Small intestine (tissue), 7 donors: ENCODE data around the gene ITSN1. TPM values are rescaled to one million over a fixed set of nuclear protein-coding genes. Genes with fewer than 3 reads are reported as not detected.

Source experiments
- DNase-seq, 2 donors: peaks; one replicate each; pipeline versions ENCODE4 v3.0.0 to v3.0.0-alpha.2; 2013
- FAIRE-seq: peaks from 2 replicates; lab custom pipeline; 2012; peaks lifted over from hg19 to GRCh38; lab: Jason Lieb, UNC
- H3K27ac ChIP-seq, 3 donors: one replicate each; pipeline ENCODE4 v1.5.1; 2013; ENCODE audit warnings: low read length in 2 of 3, mild to moderate bottlenecking in 2 of 3, control low read depth in 1 of 3, inconsistent platforms in 1 of 3, low read depth in 1 of 3, moderate library complexity in 1 of 3
- H3K27me3 ChIP-seq, 3 donors: one replicate each; pipeline ENCODE4 v1.6.1; 2013; ENCODE audit warnings: low read length in 3 of 3, inconsistent platforms in 1 of 3; ENCODE audit not compliant: control insufficient read depth in 3 of 3, insufficient read depth in 3 of 3
- H3K36me3 ChIP-seq, 3 donors: one replicate each; pipeline ENCODE4 v1.6.1; 2013; ENCODE audit warnings: low read length in 3 of 3, inconsistent platforms in 1 of 3, low read depth in 1 of 3, mild to moderate bottlenecking in 1 of 3, moderate library complexity in 1 of 3; ENCODE audit not compliant: control insufficient read depth in 3 of 3, insufficient read depth in 2 of 3
- H3K4me1 ChIP-seq, 3 donors: one replicate each; pipeline ENCODE4 v1.6.1; 2013; ENCODE audit warnings: low read length in 2 of 3, inconsistent platforms in 1 of 3, low read depth in 1 of 3, mild to moderate bottlenecking in 1 of 3, moderate library complexity in 1 of 3; ENCODE audit not compliant: control insufficient read depth in 3 of 3, insufficient read depth in 2 of 3
- H3K4me3 ChIP-seq, 3 donors: one replicate each; pipeline ENCODE4 v1.5.1; 2013; ENCODE audit warnings: low read length in 3 of 3, control low read depth in 1 of 3, inconsistent platforms in 1 of 3, low read depth in 1 of 3, mild to moderate bottlenecking in 1 of 3, moderate library complexity in 1 of 3
- H3K9me3 ChIP-seq, 2 donors: one replicate each; pipeline ENCODE4 v1.6.1; 2013; ENCODE audit warnings: low read depth in 1 of 2, low read length in 1 of 2; ENCODE audit not compliant: control insufficient read depth in 2 of 2, insufficient read depth in 1 of 2
- WGBS, 3 donors: extraction: QIAGEN DNeasy Blood & Tissue Kit; methylation state at CpG; one replicate each; pipeline ENCODE4 v1.1.7; 2013; 5-methylcytosine and 5-hydroxymethylcytosine counted together
- polyA plus RNA-seq, 4 donors: library from polyadenylated mRNA; stranded (reverse) in 3 of 4; unstranded in 1 of 4; fragments of 200-250 nt in 3 of 4; fragments of 120-200 nt in 1 of 4; gene quantifications; one replicate each; pipeline versions ENCODE4 v1.2.1 to v1.2.3, GENCODE V29; 2013
- donor health status: healthy with polysubstance abuse.
- donor health status: control.
- donor health status: control.
- donor health status: Bipolar disorder and iron deficiency.
- donor health status: healthy.

Gene ITSN1
- polyA plus RNA-seq, 4 donors: 10.5 to 38.0 (median 21.1) TPM

DNA sequence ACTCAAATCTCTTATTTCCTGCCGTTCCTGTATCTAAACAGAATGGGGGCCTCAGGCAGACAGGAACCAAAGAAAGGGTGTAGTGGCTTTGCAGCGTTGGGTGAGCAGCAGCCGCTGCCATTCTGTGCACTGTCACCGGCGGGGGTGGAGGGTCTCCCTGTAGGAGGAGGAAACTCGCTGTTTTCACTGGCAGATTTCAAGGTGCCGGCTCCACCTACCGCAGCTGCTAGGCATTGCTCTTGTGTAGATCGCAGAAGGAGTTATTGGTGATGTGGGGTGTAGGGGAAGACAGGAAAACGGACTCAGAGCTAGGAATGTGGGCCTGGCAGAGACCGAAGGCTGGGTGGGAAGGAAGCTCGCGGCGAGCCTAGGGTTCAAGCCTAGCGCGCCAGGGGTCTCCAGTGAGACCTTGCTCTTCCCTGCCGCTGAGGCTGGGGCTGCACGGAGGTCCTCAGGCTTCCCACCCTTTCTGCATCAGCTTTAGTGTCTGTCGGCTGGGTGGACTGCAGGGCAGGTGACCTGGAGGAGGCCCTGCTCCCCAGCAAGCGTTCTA, 252.5 kb downstream of the ITSN1 start:
- DNase-seq (peak; percentile 40 to 81), FAIRE-seq (no peak)
- WGBS, 3 donors: 3 to 9% (median 4%) methylated on average over 20 of the region's 20 CpGs
- Histone ChIP-seq H3K36me3 (peaks cover 0 to 5% (median 0%) of the 10 kb centered on the region in 3 donors), H3K27ac (no peak overlapping the region), H3K27me3 (no peaks in the 10 kb centered on the region), H3K4me1 (peaks cover 0 to 7% (median 0%) of the 10 kb centered on the region in 3 donors), H3K4me3 (peak overlapping the region in 1 of 3 donors; percentile 11), H3K9me3 (no peaks in the 10 kb centered on the region)

DNA sequence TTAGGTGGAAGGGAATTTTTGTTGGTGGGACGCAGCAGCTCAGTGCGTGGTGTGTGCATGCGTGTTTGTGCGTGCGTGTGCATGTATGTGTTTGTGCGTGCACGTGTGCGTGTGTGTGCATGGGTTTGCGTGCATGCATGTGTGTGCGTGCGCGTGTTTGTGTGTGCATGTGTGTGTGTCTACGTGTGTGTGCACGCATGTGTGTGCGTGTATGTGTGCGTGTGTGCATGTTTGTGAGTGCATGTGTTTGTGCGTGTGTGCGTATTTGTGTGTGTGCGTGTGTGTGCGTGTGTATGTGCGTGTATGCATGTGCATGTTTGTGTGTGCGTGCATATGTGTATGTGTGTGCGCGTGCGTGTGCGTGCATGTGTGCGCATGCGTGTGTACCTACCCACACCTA, 253.1 kb downstream of the ITSN1 start:
- no peak for DNase-seq
- no peak for FAIRE-seq
- WGBS, 3 donors: 81 to 95% (median 83%) methylated on average over 28 of the region's 28 CpGs

DNA sequence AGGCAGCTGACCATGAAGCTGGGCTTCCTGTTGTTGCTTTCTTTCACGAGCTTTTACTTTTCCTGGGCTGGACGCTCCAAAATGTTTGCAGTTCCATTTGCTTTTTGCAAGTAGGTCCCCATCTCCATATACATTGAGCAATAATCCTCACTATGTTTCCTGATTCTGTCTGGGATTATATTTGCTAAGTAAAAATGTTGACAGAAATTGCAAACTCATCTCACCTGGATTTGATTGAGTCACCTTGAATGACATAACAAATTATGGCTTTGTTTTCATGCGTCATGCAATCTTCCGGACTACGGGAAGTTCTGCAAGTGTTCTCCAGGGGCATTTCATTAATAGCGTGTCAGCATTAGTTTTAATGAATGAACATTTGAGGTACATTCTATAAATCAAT, 254.4 kb downstream of the ITSN1 start:
- H3K4me1 ChIP-seq: peaks cover 0 to 7% (median 0%) of the 10 kb centered on the region in 3 donors
- 83 to 89% (median 88%) methylated on average over 6 of the region's 6 CpGs for WGBS, 3 donors
- no peak overlapping the region for H3K4me3 ChIP-seq
- peaks cover 0 to 15% (median 2%) of the 10 kb centered on the region in 3 donors for H3K36me3 ChIP-seq
- H3K27ac ChIP-seq: no peak overlapping the region
- DNase-seq: no peak
- no peak for FAIRE-seq
- no peaks in the 10 kb centered on the region for H3K27me3 ChIP-seq
- H3K9me3 ChIP-seq: no peaks in the 10 kb centered on the region

More for the DNA sequence above, 253.1 kb downstream of the ITSN1 start:
- H3K27ac ChIP-seq: no peak overlapping the region
- peaks cover 0 to 5% (median 0%) of the 10 kb centered on the region in 3 donors for H3K36me3 ChIP-seq
- H3K27me3 ChIP-seq: no peaks in the 10 kb centered on the region
- H3K4me3 ChIP-seq: no peak overlapping the region
- H3K9me3 ChIP-seq: no peaks in the 10 kb centered on the region
- peaks cover 0 to 7% (median 0%) of the 10 kb centered on the region in 3 donors for H3K4me1 ChIP-seq

DNA sequence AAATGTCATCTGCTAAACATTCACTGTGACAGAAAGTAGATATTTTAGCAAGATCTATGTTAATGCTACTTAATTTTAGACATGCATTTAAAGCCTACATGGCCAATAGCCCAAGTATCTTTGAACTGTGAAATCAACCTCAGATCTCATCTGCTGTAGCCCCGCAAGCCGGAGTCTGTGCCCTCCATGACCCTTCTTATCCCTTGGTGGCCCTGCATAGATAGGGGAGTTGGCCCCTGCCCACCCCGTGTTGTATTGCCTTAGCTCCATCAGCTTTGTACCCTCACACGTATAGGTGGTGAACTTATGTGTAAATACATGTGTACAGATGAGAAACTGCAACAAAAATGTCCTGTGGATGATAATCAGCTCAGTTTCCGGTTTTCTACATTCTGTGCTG, 254.8 kb downstream of the ITSN1 start:
- Histone ChIP-seq H3K4me3 (no peak overlapping the region), H3K9me3 (no peaks in the 10 kb centered on the region), H3K36me3 (peaks cover 0 to 20% (median 3%) of the 10 kb centered on the region in 3 donors), H3K27me3 (no peaks in the 10 kb centered on the region), H3K4me1 (peaks cover 0 to 7% (median 0%) of the 10 kb centered on the region in 3 donors), H3K27ac (no peak overlapping the region)
- no peak for FAIRE-seq
- 77 to 87% (median 82%) methylated on average over 5 of the region's 5 CpGs for WGBS, 3 donors
- no peak for DNase-seq

DNA sequence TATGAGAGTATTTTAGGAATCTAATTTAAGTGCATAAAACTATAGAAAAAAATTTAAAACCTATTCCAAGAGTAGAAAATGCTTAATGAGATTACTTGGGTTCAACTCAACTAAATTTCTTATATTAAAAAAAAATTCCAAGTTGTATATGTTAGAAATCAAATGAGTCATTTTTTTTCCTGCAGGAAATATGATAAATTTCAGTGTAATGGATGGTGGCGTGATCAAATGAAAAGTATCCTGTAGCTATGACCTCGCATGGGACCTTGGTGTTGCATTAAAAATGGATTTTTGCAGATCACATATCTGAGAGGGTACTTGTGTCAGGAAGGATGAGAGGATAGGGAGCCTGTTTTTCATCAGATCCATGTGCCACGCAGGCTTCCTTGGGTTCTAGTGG, 255.4 kb downstream of the ITSN1 start:
- FAIRE-seq (no peak), DNase-seq (no peak)
- WGBS, 3 donors: 90 to 95% (median 93%) methylated on average over 3 of the region's 3 CpGs
- Histone ChIP-seq H3K27ac (no peak overlapping the region), H3K4me1 (peaks cover 0 to 7% (median 0%) of the 10 kb centered on the region in 3 donors), H3K36me3 (peaks cover under 1 to 26% (median 4%) of the 10 kb centered on the region in 3 donors), H3K27me3 (no peaks in the 10 kb centered on the region), H3K4me3 (no peak overlapping the region), H3K9me3 (no peaks in the 10 kb centered on the region)

- no peaks in the 10 kb centered on the region for H3K27me3 ChIP-seq
- no peak overlapping the region for H3K27ac ChIP-seq
- no peak for FAIRE-seq
- H3K36me3 ChIP-seq: peaks cover 3 to 29% (median 11%) of the 10 kb centered on the region in 3 donors
- DNase-seq: no peak
- H3K9me3 ChIP-seq: no peaks in the 10 kb centered on the region
- peaks cover 0 to 7% (median 0%) of the 10 kb centered on the region in 3 donors for H3K4me1 ChIP-seq
- 85 to 94% (median 93%) methylated on average over 3 of the region's 3 CpGs for WGBS, 3 donors
- H3K4me3 ChIP-seq: no peak overlapping the region
Observed at GRCh38 chr21:33898586-33898985, 256.3 kb downstream of the ITSN1 start.

GRCh38 chr21:33899199-33899598, 256.9 kb downstream of the ITSN1 start:
- Histone ChIP-seq H3K9me3 (no peaks in the 10 kb centered on the region), H3K4me3 (no peak overlapping the region), H3K27ac (no peak overlapping the region), H3K36me3 (peaks cover 7 to 33% (median 13%) of the 10 kb centered on the region in 3 donors), H3K27me3 (no peaks in the 10 kb centered on the region), H3K4me1 (peaks cover 0 to 7% (median 0%) of the 10 kb centered on the region in 3 donors)
- DNase-seq (no peak), FAIRE-seq (no peak)
- WGBS, 3 donors: 84 to 91% (median 90%) methylated on average over 5 of the region's 5 CpGs

- Histone ChIP-seq H3K4me3 (no peak overlapping the region), H3K9me3 (no peaks in the 10 kb centered on the region), H3K27ac (no peak overlapping the region), H3K4me1 (no peaks in the 10 kb centered on the region), H3K27me3 (no peaks in the 10 kb centered on the region), H3K36me3 (peaks cover 16 to 54% (median 25%) of the 10 kb centered on the region in 3 donors)
- 73 to 82% (median 82%) methylated on average over 13 of the region's 13 CpGs for WGBS, 3 donors
- DNase-seq (peak; percentile 25 to 48), FAIRE-seq (no peak)
Observed at GRCh38 chr21:33901412-33902288, 259.3 kb downstream of the ITSN1 start.
